ENCODE data around the gene CCDC107. TPM values are rescaled to one million over a fixed set of nuclear protein-coding genes. Genes with fewer than 3 reads are reported as not detected.

The CCDC107 gene
- total and polyA plus RNA-seq, 12 donors: 27.9 to 198 (median 40.5) TPM

DNA sequence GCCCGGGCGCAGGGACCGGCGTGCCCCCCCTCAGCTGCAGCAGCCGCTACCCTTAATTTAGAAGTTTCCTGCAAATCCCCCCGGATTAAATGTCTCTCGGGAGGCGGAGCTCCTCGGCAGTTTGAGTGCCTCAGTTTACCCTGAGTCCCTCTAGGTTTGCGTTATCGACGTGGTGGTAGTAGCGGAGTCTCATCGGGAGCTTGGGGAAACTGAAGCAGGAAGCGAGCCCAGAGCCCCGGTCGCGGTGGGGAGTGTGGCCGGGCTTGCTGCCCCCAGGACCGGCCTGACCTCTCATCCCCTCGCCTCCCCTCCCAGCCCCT, 32.2 kb downstream of the CCDC107 start:
- WGBS, 4 donors: 0 to 1% (median 0%) methylated on average over 9 to 21 of the region's 21 CpGs; no CpG with 5 or more reads in 1 of the 4 donors
- no peaks in the 10 kb centered on the region for H3K9me3 ChIP-seq (replicated peaks in 1 of 3)
- H3K27ac ChIP-seq: peak overlapping the region; percentile 79 to 93 (median 89)
- TF ChIP-seq, protein P1, sequence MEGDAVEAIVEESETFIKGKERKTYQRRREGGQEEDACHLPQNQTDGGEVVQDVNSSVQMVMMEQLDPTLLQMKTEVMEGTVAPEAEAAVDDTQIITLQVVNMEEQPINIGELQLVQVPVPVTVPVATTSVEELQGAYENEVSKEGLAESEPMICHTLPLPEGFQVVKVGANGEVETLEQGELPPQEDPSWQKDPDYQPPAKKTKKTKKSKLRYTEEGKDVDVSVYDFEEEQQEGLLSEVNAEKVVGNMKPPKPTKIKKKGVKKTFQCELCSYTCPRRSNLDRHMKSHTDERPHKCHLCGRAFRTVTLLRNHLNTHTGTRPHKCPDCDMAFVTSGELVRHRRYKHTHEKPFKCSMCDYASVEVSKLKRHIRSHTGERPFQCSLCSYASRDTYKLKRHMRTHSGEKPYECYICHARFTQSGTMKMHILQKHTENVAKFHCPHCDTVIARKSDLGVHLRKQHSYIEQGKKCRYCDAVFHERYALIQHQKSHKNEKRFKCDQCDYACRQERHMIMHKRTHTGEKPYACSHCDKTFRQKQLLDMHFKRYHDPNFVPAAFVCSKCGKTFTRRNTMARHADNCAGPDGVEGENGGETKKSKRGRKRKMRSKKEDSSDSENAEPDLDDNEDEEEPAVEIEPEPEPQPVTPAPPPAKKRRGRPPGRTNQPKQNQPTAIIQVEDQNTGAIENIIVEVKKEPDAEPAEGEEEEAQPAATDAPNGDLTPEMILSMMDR (IDR thresholded peaks at IDR 0.05): no peak
- TF ChIP-seq POLR2A (IDR thresholded peaks at IDR 0.05): no peak
- no peak for DNase-seq
- no peaks in the 10 kb centered on the region for H3K27me3 ChIP-seq
- H3K4me1 ChIP-seq (replicated peaks in 1 of 2): peaks cover 24 to 43% of the 10 kb centered on the region in 2 donors
- H3K4me3 ChIP-seq: peak overlapping the region in 3 of 4 donors; percentile 55 to 88 (median 70)
- H3K36me3 ChIP-seq (replicated peaks in 1 of 2): peaks cover 0 to 5% of the 10 kb centered on the region in 2 donors
- intact Hi-C loops (cut with DNase I): loop anchor here in 1 of 2 donors (5.0 kb wide), 1 partner anchor 37 kb away; no protein-coding TSS in a partner anchor

DNA sequence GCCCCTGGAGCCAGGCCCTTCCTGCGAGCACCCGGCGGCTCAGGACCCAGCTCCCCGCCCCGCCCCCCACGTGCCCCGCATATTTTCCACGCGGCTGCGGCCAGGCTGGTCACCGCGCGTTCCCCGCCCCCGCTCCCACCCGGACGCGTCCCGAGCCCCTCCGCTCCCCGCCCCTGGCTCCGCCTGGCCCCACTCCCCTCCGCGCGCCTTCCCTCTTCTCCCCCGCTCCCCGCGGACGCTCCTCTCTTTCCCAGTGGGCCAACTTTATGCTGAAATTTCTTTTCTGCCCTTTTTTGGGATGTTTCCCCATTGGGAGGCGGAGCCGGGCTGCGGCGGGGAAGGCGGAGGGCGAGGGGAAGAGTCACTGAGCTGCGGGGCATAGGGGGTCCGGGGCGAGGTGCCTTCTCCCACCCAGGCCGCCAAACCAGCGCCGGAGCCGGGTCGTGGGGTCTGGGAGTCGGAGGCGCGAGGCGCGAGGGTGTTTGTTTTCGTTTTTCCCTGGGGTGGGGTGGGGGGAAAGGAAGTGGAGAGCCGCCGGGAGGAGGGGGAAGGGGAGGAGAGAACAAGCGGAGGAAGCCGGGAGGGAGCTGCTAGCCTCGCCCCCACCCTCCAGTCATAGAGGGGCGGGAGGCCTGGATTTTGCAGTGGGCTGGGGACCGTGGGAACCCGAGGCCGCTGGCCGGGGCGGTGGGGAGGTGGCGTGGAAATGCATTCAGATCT, 32.7 kb downstream of the CCDC107 start:
- peak; percentile 60 to 84 (median 77) for DNase-seq
- Histone ChIP-seq H3K27me3 (no peaks in the 10 kb centered on the region), H3K4me1 (replicated peaks in 1 of 2) (peaks cover 24 to 48% of the 10 kb centered on the region in 2 donors), H3K27ac (peak overlapping the region; percentile 79 to 93 (median 89)), H3K4me3 (peak overlapping the region; percentile 55 to 88 (median 66)), H3K9me3 (replicated peaks in 1 of 3) (no peaks in the 10 kb centered on the region), H3K36me3 (replicated peaks in 1 of 2) (no peaks in the 10 kb centered on the region)
- intact Hi-C loops (cut with DNase I): loop anchor here in 1 of 2 donors (5.0 kb wide), 1 partner anchor 37 kb away; no protein-coding TSS in a partner anchor
- TF ChIP-seq, protein P1 (IDR thresholded peaks at IDR 0.05): no peak
- TF ChIP-seq POLR2A (IDR thresholded peaks at IDR 0.05): peak in 1 of 2 donors; percentile 22
- 0 to 4% (median 1%) methylated on average over 30 to 61 of the region's 61 CpGs for WGBS, 4 donors

GRCh38 chr9:35691334-35691650, 33.2 kb downstream of the CCDC107 start:
- WGBS, 4 donors: 18 to 22% (median 19%) methylated on average over 9 to 10 of the region's 10 CpGs
- Histone ChIP-seq H3K9me3 (replicated peaks in 1 of 3) (no peaks in the 10 kb centered on the region), H3K36me3 (replicated peaks in 1 of 2) (peaks cover 0 to 5% of the 10 kb centered on the region in 2 donors), H3K4me3 (peak overlapping the region in 2 of 4 donors; percentile 55 to 70), H3K4me1 (replicated peaks in 1 of 2) (peaks cover 24 to 45% of the 10 kb centered on the region in 2 donors), H3K27me3 (no peaks in the 10 kb centered on the region), H3K27ac (peak overlapping the region; percentile 79 to 93 (median 89))
- DNase-seq: no peak
- intact Hi-C loops (cut with DNase I): loop anchor here in 1 of 2 donors (5.0 kb wide), 1 partner anchor 36 kb away; no protein-coding TSS in a partner anchor
- no peak for TF ChIP-seq POLR2A (IDR thresholded peaks at IDR 0.05)
- TF ChIP-seq, protein P1 (IDR thresholded peaks at IDR 0.05): no peak

DNA sequence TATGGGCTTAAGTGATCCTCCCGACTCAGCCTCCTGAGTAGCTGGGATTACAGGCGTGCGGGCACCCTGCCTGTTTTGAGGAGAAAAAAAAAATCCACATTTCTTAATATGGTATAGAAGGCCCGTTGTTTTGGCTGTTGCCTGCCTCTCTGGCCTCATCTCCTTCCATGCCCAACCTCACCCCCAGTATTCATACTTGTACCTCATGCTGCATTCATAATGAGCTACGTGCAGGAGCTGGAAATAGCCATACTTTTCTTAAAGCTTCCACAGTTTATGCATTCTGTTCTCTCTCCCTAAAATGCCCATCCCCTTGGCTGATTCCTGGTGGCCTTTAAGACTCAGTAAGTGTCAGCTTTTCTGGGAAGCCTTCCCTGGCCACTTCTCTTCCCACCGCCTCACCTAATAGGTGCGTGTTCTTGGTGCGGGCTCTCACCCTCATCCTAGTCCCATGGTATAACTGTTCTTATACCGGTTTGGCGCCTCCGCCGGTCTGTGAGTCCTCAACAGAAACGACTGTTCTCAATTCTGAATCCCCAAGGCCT, 33.7 kb downstream of the CCDC107 start:
- H3K4me3 ChIP-seq: no peak overlapping the region
- no peaks in the 10 kb centered on the region for H3K9me3 ChIP-seq (replicated peaks in 1 of 3)
- peaks cover 24 to 41% of the 10 kb centered on the region in 2 donors for H3K4me1 ChIP-seq (replicated peaks in 1 of 2)
- intact Hi-C loops (cut with DNase I): loop anchor here in 1 of 2 donors (5.0 kb wide), 1 partner anchor 35 kb away; no protein-coding TSS in a partner anchor
- DNase-seq: no peak
- WGBS, 4 donors: 77 to 87% (median 83%) methylated on average over 13 of the region's 13 CpGs
- peaks cover 0 to 10% of the 10 kb centered on the region in 2 donors for H3K36me3 ChIP-seq (replicated peaks in 1 of 2)
- TF ChIP-seq, protein P1 (IDR thresholded peaks at IDR 0.05): no peak
- TF ChIP-seq POLR2A (IDR thresholded peaks at IDR 0.05): no peak
- no peaks in the 10 kb centered on the region for H3K27me3 ChIP-seq
- peak overlapping the region in 4 of 5 donors; percentile 79 to 93 (median 91) for H3K27ac ChIP-seq

Data from adrenal gland (tissue), 12 donors.